ENCODE measurements around the gene WDR5B.

WDR5B gene

DNA sequence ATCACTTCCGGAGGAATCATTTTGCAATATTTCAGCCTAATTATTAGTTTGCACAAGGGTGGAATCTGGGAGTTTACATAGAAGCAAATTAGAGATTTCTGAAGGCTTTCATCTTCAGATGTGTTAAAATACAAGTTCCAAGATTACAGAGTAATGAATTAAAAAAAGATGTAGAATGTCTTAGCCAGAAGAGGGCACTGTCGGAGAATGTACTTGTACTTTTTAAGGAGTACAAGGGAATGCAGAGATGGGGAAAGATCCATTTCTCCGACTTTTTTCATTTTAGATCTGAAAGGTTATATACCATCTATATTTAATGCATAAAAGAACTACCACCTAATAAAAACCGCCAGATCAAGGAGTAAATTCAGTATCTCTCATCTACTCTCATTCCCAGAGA lies 43.1 kb upstream of the WDR5B start:
- H2AFZ ChIP-seq (ENCODE audit: low read depth, low read length), result no peak overlapping the region
- H3K9ac ChIP-seq (ENCODE audit: low read length), result peak overlapping the region; percentile 2
- H3K79me1 ChIP-seq (replicated peaks; ENCODE audit: low read length, poor library complexity, severe bottlenecking), result peaks cover 14% of the 10 kb centered on the region
- H3K18ac ChIP-seq (ENCODE audit: low read depth in 1 of 2, low read length in 2 of 2), result no peak overlapping the region
- no peak overlapping the region for H3K23ac ChIP-seq (ENCODE audit: low read length in 2 of 2)
- H3K4me1 ChIP-seq (ENCODE audit: control insufficient read depth, insufficient read depth, low read depth, low read length), result no peaks in the 10 kb centered on the region
- peak; percentile 59 for DNase-seq
- no peak overlapping the region for H4K8ac ChIP-seq (ENCODE audit: low read length)
- H3K4ac ChIP-seq (ENCODE audit: low read depth in 1 of 2, low read length in 2 of 2), result no peak overlapping the region
- H3K14ac ChIP-seq (ENCODE audit: low read length in 2 of 2), result no peak overlapping the region
- H2BK5ac ChIP-seq (ENCODE audit: low read depth, low read length, poor library complexity, severe bottlenecking), result no peak overlapping the region
- no peak overlapping the region for H4K91ac ChIP-seq (ENCODE audit: low read length)
- peaks cover 7 to 88% of the 10 kb centered on the region in 2 experiments for H3K36me3 ChIP-seq (ENCODE audit: control insufficient read depth in 1 of 2, insufficient read depth in 2 of 2, low read depth in 1 of 2, low read length in 2 of 2)
- no peak overlapping the region for H2BK120ac ChIP-seq (ENCODE audit: low read depth, low read length)
- 74% methylated on average over 3 of the region's 4 CpGs for WGBS
- no peaks in the 10 kb centered on the region for H3K9me3 ChIP-seq (ENCODE audit: control insufficient read depth, low read length)
- H3K27me3 ChIP-seq (ENCODE audit: control insufficient read depth in 1 of 2, insufficient read depth in 1 of 2, low read length in 2 of 2), result no peaks in the 10 kb centered on the region
- H3K27ac ChIP-seq (ENCODE audit: low read length, poor library complexity, severe bottlenecking), result no peak overlapping the region
- H2AK5ac ChIP-seq (ENCODE audit: low read length, severe bottlenecking), result no peak overlapping the region
- H3K4me2 ChIP-seq (ENCODE audit: low read length, poor library complexity, severe bottlenecking), result no peak overlapping the region
- no peak overlapping the region for H2BK15ac ChIP-seq (ENCODE audit: low read depth, poor library complexity, severe bottlenecking)
- H2BK12ac ChIP-seq (ENCODE audit: low read length in 2 of 2), result no peak overlapping the region
- no peak overlapping the region for H3K4me3 ChIP-seq (ENCODE audit: insufficient read depth in 1 of 2, low read depth in 1 of 2, low read length in 2 of 2)

DNA sequence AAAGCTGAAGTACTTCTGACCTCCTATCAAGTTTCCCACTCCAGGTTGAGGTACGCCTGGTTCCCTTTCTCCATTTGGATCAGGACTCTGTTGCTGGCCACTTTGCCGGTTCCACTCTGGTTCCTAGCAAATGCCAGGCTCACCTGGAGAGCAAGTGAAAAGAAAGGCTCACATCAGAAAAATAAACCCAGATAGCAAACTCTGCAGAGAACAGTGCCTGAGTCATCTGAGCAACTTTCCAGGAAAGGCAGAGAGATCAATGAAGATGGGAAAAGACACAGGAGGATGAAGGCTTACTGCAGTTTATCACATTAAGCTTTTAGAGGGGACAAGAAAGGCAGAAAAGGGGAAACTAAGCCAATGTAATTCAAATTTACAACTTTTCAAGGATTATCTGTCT lies 41.8 kb upstream of the WDR5B start:
- Histone ChIP-seq H4K8ac (ENCODE audit: low read length) (no peak overlapping the region), H3K9ac (ENCODE audit: low read length) (no peak overlapping the region), H3K4ac (ENCODE audit: low read depth in 1 of 2, low read length in 2 of 2) (no peak overlapping the region), H4K91ac (ENCODE audit: low read length) (no peak overlapping the region), H3K18ac (ENCODE audit: low read depth in 1 of 2, low read length in 2 of 2) (no peak overlapping the region), H3K27ac (ENCODE audit: low read length, poor library complexity, severe bottlenecking) (no peak overlapping the region), H3K4me2 (ENCODE audit: low read length, poor library complexity, severe bottlenecking) (no peak overlapping the region), H2AFZ (ENCODE audit: low read depth, low read length) (no peak overlapping the region), H3K4me3 (ENCODE audit: insufficient read depth in 1 of 2, low read depth in 1 of 2, low read length in 2 of 2) (no peak overlapping the region), H3K14ac (ENCODE audit: low read length in 2 of 2) (no peak overlapping the region), H2BK15ac (ENCODE audit: low read depth, poor library complexity, severe bottlenecking) (no peak overlapping the region), H3K9me3 (ENCODE audit: control insufficient read depth, low read length) (no peaks in the 10 kb centered on the region), H2BK120ac (ENCODE audit: low read depth, low read length) (no peak overlapping the region), H3K23ac (ENCODE audit: low read length in 2 of 2) (no peak overlapping the region), H2BK5ac (ENCODE audit: low read depth, low read length, poor library complexity, severe bottlenecking) (no peak overlapping the region), H2BK12ac (ENCODE audit: low read length in 2 of 2) (no peak overlapping the region), H3K4me1 (ENCODE audit: control insufficient read depth, insufficient read depth, low read depth, low read length) (no peaks in the 10 kb centered on the region), H2AK5ac (ENCODE audit: low read length, severe bottlenecking) (no peak overlapping the region), H3K27me3 (ENCODE audit: control insufficient read depth in 1 of 2, insufficient read depth in 1 of 2, low read length in 2 of 2) (no peaks in the 10 kb centered on the region), H3K79me1 (replicated peaks; ENCODE audit: low read length, poor library complexity, severe bottlenecking) (peaks cover 19% of the 10 kb centered on the region), H3K36me3 (ENCODE audit: control insufficient read depth in 1 of 2, insufficient read depth in 2 of 2, low read depth in 1 of 2, low read length in 2 of 2) (peaks cover 8 to 91% of the 10 kb centered on the region in 2 experiments)
- 94% methylated on average over 2 of the region's 2 CpGs for WGBS
- no peak for DNase-seq

- Histone ChIP-seq H3K23ac (ENCODE audit: low read length in 2 of 2) (no peak overlapping the region), H3K9me3 (ENCODE audit: control insufficient read depth, low read length) (no peaks in the 10 kb centered on the region)
- DNase-seq, result no peak
Observed at GRCh38 chr3:122456074-122456473, 40.2 kb upstream of the WDR5B start.

GRCh38 chr3:122451371-122451770 lies 35.5 kb upstream of the WDR5B start:
- H4K91ac ChIP-seq (ENCODE audit: low read length), result no peak overlapping the region
- H4K8ac ChIP-seq (ENCODE audit: low read length), result no peak overlapping the region
- H3K23ac ChIP-seq (ENCODE audit: low read length in 2 of 2), result no peak overlapping the region
- peaks cover 18 to 82% of the 10 kb centered on the region in 2 experiments for H3K36me3 ChIP-seq (ENCODE audit: control insufficient read depth in 1 of 2, insufficient read depth in 2 of 2, low read depth in 1 of 2, low read length in 2 of 2)
- H3K9me3 ChIP-seq (ENCODE audit: control insufficient read depth, low read length), result no peaks in the 10 kb centered on the region
- H3K4ac ChIP-seq (ENCODE audit: low read depth in 1 of 2, low read length in 2 of 2), result no peak overlapping the region
- H3K79me1 ChIP-seq (replicated peaks; ENCODE audit: low read length, poor library complexity, severe bottlenecking), result peaks cover 7% of the 10 kb centered on the region
- H3K27ac ChIP-seq (ENCODE audit: low read length, poor library complexity, severe bottlenecking), result no peak overlapping the region
- no peak overlapping the region for H3K9ac ChIP-seq (ENCODE audit: low read length)
- no peaks in the 10 kb centered on the region for H3K27me3 ChIP-seq (ENCODE audit: control insufficient read depth in 1 of 2, insufficient read depth in 1 of 2, low read length in 2 of 2)
- H2AFZ ChIP-seq (ENCODE audit: low read depth, low read length), result no peak overlapping the region
- no peak overlapping the region for H2BK120ac ChIP-seq (ENCODE audit: low read depth, low read length)
- no peak overlapping the region for H3K18ac ChIP-seq (ENCODE audit: low read depth in 1 of 2, low read length in 2 of 2)
- H2BK5ac ChIP-seq (ENCODE audit: low read depth, low read length, poor library complexity, severe bottlenecking), result no peak overlapping the region
- no CpG with 5 or more reads among the region's 3 CpGs for WGBS
- H2AK5ac ChIP-seq (ENCODE audit: low read length, severe bottlenecking), result no peak overlapping the region
- no peaks in the 10 kb centered on the region for H3K4me1 ChIP-seq (ENCODE audit: control insufficient read depth, insufficient read depth, low read depth, low read length)
- no peak for DNase-seq
- no peak overlapping the region for H3K4me2 ChIP-seq (ENCODE audit: low read length, poor library complexity, severe bottlenecking)
- H3K14ac ChIP-seq (ENCODE audit: low read length in 2 of 2), result no peak overlapping the region
- H3K4me3 ChIP-seq (ENCODE audit: insufficient read depth in 1 of 2, low read depth in 1 of 2, low read length in 2 of 2), result no peak overlapping the region
- H2BK15ac ChIP-seq (ENCODE audit: low read depth, poor library complexity, severe bottlenecking), result no peak overlapping the region
- H2BK12ac ChIP-seq (ENCODE audit: low read length in 2 of 2), result no peak overlapping the region

More at GRCh38 chr3:122456074-122456473, 40.2 kb upstream of the WDR5B start:
- no peak overlapping the region for H3K4me2 ChIP-seq (ENCODE audit: low read length, poor library complexity, severe bottlenecking)
- no peaks in the 10 kb centered on the region for H3K4me1 ChIP-seq (ENCODE audit: control insufficient read depth, insufficient read depth, low read depth, low read length)
- no peak overlapping the region for H2BK12ac ChIP-seq (ENCODE audit: low read length in 2 of 2)
- no peak overlapping the region for H3K9ac ChIP-seq (ENCODE audit: low read length)
- no peak overlapping the region for H4K8ac ChIP-seq (ENCODE audit: low read length)
- no peak overlapping the region for H2BK120ac ChIP-seq (ENCODE audit: low read depth, low read length)
- H2AFZ ChIP-seq (ENCODE audit: low read depth, low read length), result no peak overlapping the region
- no peak overlapping the region for H4K91ac ChIP-seq (ENCODE audit: low read length)
- no peak overlapping the region for H2BK15ac ChIP-seq (ENCODE audit: low read depth, poor library complexity, severe bottlenecking)
- H3K36me3 ChIP-seq (ENCODE audit: control insufficient read depth in 1 of 2, insufficient read depth in 2 of 2, low read depth in 1 of 2, low read length in 2 of 2), result peaks cover 13 to 89% of the 10 kb centered on the region in 2 experiments
- no peaks in the 10 kb centered on the region for H3K27me3 ChIP-seq (ENCODE audit: control insufficient read depth in 1 of 2, insufficient read depth in 1 of 2, low read length in 2 of 2)
- no peak overlapping the region for H3K4me3 ChIP-seq (ENCODE audit: insufficient read depth in 1 of 2, low read depth in 1 of 2, low read length in 2 of 2)
- H3K14ac ChIP-seq (ENCODE audit: low read length in 2 of 2), result no peak overlapping the region
- H2BK5ac ChIP-seq (ENCODE audit: low read depth, low read length, poor library complexity, severe bottlenecking), result no peak overlapping the region
- no peak overlapping the region for H3K18ac ChIP-seq (ENCODE audit: low read depth in 1 of 2, low read length in 2 of 2)
- H3K79me1 ChIP-seq (replicated peaks; ENCODE audit: low read length, poor library complexity, severe bottlenecking), result peaks cover 19% of the 10 kb centered on the region
- no peak overlapping the region for H2AK5ac ChIP-seq (ENCODE audit: low read length, severe bottlenecking)
- H3K4ac ChIP-seq (ENCODE audit: low read depth in 1 of 2, low read length in 2 of 2), result no peak overlapping the region
- H3K27ac ChIP-seq (ENCODE audit: low read length, poor library complexity, severe bottlenecking), result no peak overlapping the region
